IMR-90 (cell line): ENCODE measurements around the gene STX4. TPM values are rescaled to one million over a fixed set of nuclear protein-coding genes. Genes with fewer than 3 reads are reported as not detected.

Experiments
- ATAC-seq: fragments of 200-7000 bp; cut with Tn5 transposase; 2 replicates; pipeline ENCODE4 v1.9.1; 2020; ENCODE audit warnings: low read depth, mild to moderate bottlenecking, moderate library complexity
- BruUV-seq: library from RNA; stranded (reverse); fragments of 400-500 nt; replicated peaks from 2 replicates; lab custom pipeline; 2021; lab: Mats Ljungman, UMichigan
- CTCF ChIA-PET: fragments of 300-600 bp; formaldehyde crosslinking; extraction: SDS; loops from one replicate; lab custom pipeline; 2021; ENCODE audit warnings: antibody characterized with exemption; lab: Yijun Ruan, JAX
- POLR2A ChIA-PET: fragments of 300-600 bp; sonication (Branson Sonifier 250); formaldehyde crosslinking; loops from one replicate; lab custom pipeline; 2022; ENCODE audit warnings: antibody characterized with exemption; ENCODE audit not compliant: unreplicated experiment; lab: Charles Lee
- DNase-seq: peaks from one replicate; pipeline ENCODE4 v3.0.0; 2013
- H2AFZ ChIP-seq: replicated peaks from 2 replicates; pipeline ENCODE3; 2013; ENCODE audit warnings: low read length, mild to moderate bottlenecking; ENCODE audit not compliant: poor library complexity
- H2AK5ac ChIP-seq: 2 replicates; pipeline ENCODE4 v1.6.1; 2013; ENCODE audit warnings: low read depth, low read length, inconsistent platforms
- H2AK9ac ChIP-seq: replicated peaks from 2 replicates; pipeline ENCODE3; 2013; ENCODE audit warnings: mild to moderate bottlenecking, low read depth, low read length, moderate library complexity; ENCODE audit not compliant: poor library complexity
- H2BK120ac ChIP-seq: 2 replicates; pipeline ENCODE4 v1.6.1; 2013; ENCODE audit warnings: low read depth, low read length, inconsistent platforms
- H2BK15ac ChIP-seq: 3 replicates; pipeline ENCODE4 v1.6.1; 2013; ENCODE audit warnings: low read depth, low read length, inconsistent platforms
- H2BK20ac ChIP-seq: 2 replicates; pipeline ENCODE4 v1.6.1; 2013; ENCODE audit warnings: low read depth, mild to moderate bottlenecking, inconsistent platforms, low read length, moderate library complexity
- H2BK5ac ChIP-seq: 2 replicates; pipeline ENCODE4 v1.6.1; 2013; ENCODE audit warnings: mild to moderate bottlenecking, low read depth, low read length, inconsistent platforms; ENCODE audit not compliant: poor library complexity, severe bottlenecking
- H3K14ac ChIP-seq: replicated peaks from 2 replicates; pipeline ENCODE4 v1.6.1; 2013; ENCODE audit warnings: low read depth, low read length, inconsistent platforms
- H3K18ac ChIP-seq: 2 replicates; pipeline ENCODE4 v1.6.1; 2013; ENCODE audit warnings: low read depth, low read length, control low read depth
- H3K23ac ChIP-seq: 2 replicates; pipeline ENCODE4 v1.6.1; 2013; ENCODE audit warnings: low read depth, low read length, inconsistent platforms
- H3K27ac ChIP-seq: 2 replicates; pipeline ENCODE4 v1.5.1; 2013; ENCODE audit warnings: mild to moderate bottlenecking, control low read depth, low read length; ENCODE audit not compliant: insufficient read depth
- H3K27me3 ChIP-seq: 2 replicates; pipeline ENCODE4 v1.6.1; 2013; ENCODE audit warnings: low read length; ENCODE audit not compliant: control insufficient read depth, insufficient read depth
- H3K36me3 ChIP-seq: 2 replicates; pipeline ENCODE4 v1.6.1; 2013; ENCODE audit warnings: low read length, mixed read lengths; ENCODE audit not compliant: control insufficient read depth, insufficient read depth
- H3K4ac ChIP-seq: 2 replicates; pipeline ENCODE4 v1.6.1; 2013; ENCODE audit warnings: low read depth, low read length, inconsistent platforms
- H3K4me1 ChIP-seq: 2 replicates; pipeline ENCODE4 v1.6.1; 2013; ENCODE audit warnings: low read length, mixed read lengths; ENCODE audit not compliant: control insufficient read depth, insufficient read depth
- H3K4me2 ChIP-seq: 2 replicates; pipeline ENCODE4 v1.6.1; 2013; ENCODE audit warnings: low read depth, mild to moderate bottlenecking, control low read depth, low read length, moderate library complexity
- H3K4me3 ChIP-seq: 2 replicates; pipeline ENCODE4 v1.5.1; 2013; ENCODE audit warnings: low read depth, mild to moderate bottlenecking, control low read depth, low read length, moderate library complexity; ENCODE audit not compliant: insufficient read depth
- H3K56ac ChIP-seq: 2 replicates; pipeline ENCODE4 v1.6.1; 2013; ENCODE audit warnings: low read length, inconsistent platforms; ENCODE audit not compliant: insufficient read depth; ENCODE audit errors: extremely low read depth
- H3K79me1 ChIP-seq, 2 experiments: 2 replicates each; pipeline ENCODE4 v1.6.1; 2013; ENCODE audit warnings: low read length in 2 of 2, inconsistent platforms in 1 of 2, low read depth in 1 of 2
- H3K9ac ChIP-seq: 2 replicates; pipeline ENCODE4 v1.6.1; 2013; ENCODE audit warnings: low read depth, low read length, control low read depth
- H3K9me1 ChIP-seq: 2 replicates; pipeline ENCODE4 v1.6.1; 2013; ENCODE audit warnings: low read length, inconsistent platforms; ENCODE audit not compliant: insufficient read depth
- H3K9me3 ChIP-seq: 2 replicates; pipeline ENCODE4 v1.6.1; 2013; ENCODE audit warnings: low read length; ENCODE audit not compliant: control insufficient read depth, insufficient read depth
- H4K20me1 ChIP-seq: 2 replicates; pipeline ENCODE4 v1.6.1; 2013; ENCODE audit warnings: low read length, inconsistent platforms; ENCODE audit not compliant: insufficient read depth
- H4K5ac ChIP-seq: 2 replicates; pipeline ENCODE4 v1.6.1; 2013; ENCODE audit warnings: mild to moderate bottlenecking, low read depth, low read length, control low read depth
- H4K8ac ChIP-seq, 2 experiments: 2 replicates each; pipeline ENCODE4 v1.6.1; 2013; ENCODE audit warnings: low read depth in 2 of 2, low read length in 2 of 2, control low read depth in 1 of 2, inconsistent platforms in 1 of 2
- H4K91ac ChIP-seq: 2 replicates; pipeline ENCODE4 v1.6.1; 2013; ENCODE audit warnings: low read depth, low read length, inconsistent platforms; ENCODE audit not compliant: insufficient read depth
- BHLHE40 ChIP-seq: fragments of 150-350 bp; IDR thresholded peaks from 2 replicates; pipeline ENCODE4 v1.6.1; 2016; ENCODE audit warnings: mild to moderate bottlenecking, low read depth, low read length
- CEBPB ChIP-seq: IDR thresholded peaks from 2 replicates; pipeline ENCODE4 v1.6.1; 2012; ENCODE audit warnings: low read depth, low read length, improper control_type of control experiment
- CHD1 ChIP-seq: IDR thresholded peaks from 2 replicates; pipeline ENCODE4 v1.6.1; 2012; ENCODE audit warnings: low read depth, low read length, improper control_type of control experiment
- CTCF ChIP-seq: conservative IDR thresholded peaks from 2 replicates; pipeline ENCODE4 v1.5.1; 2012; ENCODE audit warnings: mild to moderate bottlenecking, low read depth, low read length, improper control_type of control experiment
- FOS ChIP-seq: fragments of 150-350 bp; IDR thresholded peaks from 2 replicates; pipeline ENCODE4 v1.6.1; 2016; ENCODE audit warnings: low read depth, low read length
- MAFK ChIP-seq: IDR thresholded peaks from 2 replicates; pipeline ENCODE4 v1.6.1; 2012; ENCODE audit warnings: low read depth, low read length, improper control_type of control experiment
- MAZ ChIP-seq: IDR thresholded peaks from 2 replicates; pipeline ENCODE4 v1.6.1; 2012; ENCODE audit warnings: low read depth, mild to moderate bottlenecking, low read length, improper control_type of control experiment, moderate library complexity, borderline replicate concordance
- NFE2L2 ChIP-seq: fragments of 150-350 bp; IDR thresholded peaks from 2 replicates; pipeline ENCODE4 v1.6.1; 2016; ENCODE audit warnings: low read depth, mild to moderate bottlenecking, low read length
- POLR2A ChIP-seq: IDR thresholded peaks from 2 replicates; pipeline ENCODE4 v1.6.1; 2012; ENCODE audit warnings: mild to moderate bottlenecking, low read depth, low read length
- RAD21 ChIP-seq: IDR thresholded peaks from 2 replicates; pipeline ENCODE4 v1.6.1; 2012; ENCODE audit warnings: low read length, improper control_type of control experiment
- RCOR1 ChIP-seq: IDR thresholded peaks from 2 replicates; pipeline ENCODE4 v1.6.1; 2012; ENCODE audit warnings: mild to moderate bottlenecking, low read length, improper control_type of control experiment; ENCODE audit not compliant: insufficient replicate concordance
- SMC3 ChIP-seq: fragments of 150-350 bp; IDR thresholded peaks from 2 replicates; pipeline ENCODE4 v1.6.1; 2016; ENCODE audit warnings: low read depth, mild to moderate bottlenecking, antibody characterized with exemption, low read length, moderate library complexity
- USF2 ChIP-seq: fragments of 150-350 bp; IDR thresholded peaks from 2 replicates; pipeline ENCODE4 v1.6.1; 2017; ENCODE audit warnings: mild to moderate bottlenecking, antibody characterized with exemption, low read length, low read depth
- WGBS, 2 experiments: methylation state at CpG; one replicate each; pipeline versions ENCODE4 v1.1.5 to v1.1.7; 2013; ENCODE audit warnings: missing lambda C conversion rate in 2 of 2; ENCODE audit not compliant: insufficient read length in 1 of 2; ENCODE audit errors: extremely low coverage in 2 of 2; 5-methylcytosine and 5-hydroxymethylcytosine counted together
- dilution Hi-C: fragments of 300-500 bp; cut with HindIII; formaldehyde crosslinking; loops from one replicate; pipeline ENCODE4 v1.14.3; 2018; ENCODE audit warnings: low sequenced_read_pairs; ENCODE audit not compliant: unreplicated experiment
- in situ Hi-C: fragments of 300-500 bp; cut with MboI; formaldehyde crosslinking; loops from 3 replicates; pipeline ENCODE4 v1.14.3; 2019; ENCODE audit warnings: low sequenced_read_pairs, inconsistent platforms, mixed read lengths
- intact Hi-C: fragments of 100-400 bp; cut with micrococcal nuclease; formaldehyde crosslinking; loops from 2 replicates; pipeline ENCODE4 v1.10.0; 2022
- polyA plus RNA-seq, 3 experiments: library from polyadenylated mRNA; depleted of rRNA; stranded (reverse); fragments of >200 nt; gene quantifications; 2 replicates each; pipeline ENCODE4 v1.2.3, GENCODE V29; 2012; ENCODE audit warnings: low replicate concordance in 1 of 3
- total RNA-seq: library from RNA; depleted of rRNA; stranded (reverse); fragments of >200 nt; gene quantifications from 2 replicates; pipeline ENCODE4 v1.2.3, GENCODE V29; 2012

The STX4 gene
- total and polyA plus RNA-seq, 2 of the 4 experiments (the other 2 are of a cell fraction) = 23.5 to 67.9 TPM

- no peak overlapping the region for H2BK15ac ChIP-seq
- in situ Hi-C loops (loop anchor here (10.0 to 25.0 kb wide), 3 partner anchors 101 to 881 kb away; partner anchors contain the start of gene PRSS53), intact Hi-C loops (loop anchor here (2.0 kb wide), 1 partner anchor 111 kb away; the partner anchor contains the start of gene VKORC1), dilution Hi-C loops (no loop called here)
- no peaks in the 10 kb centered on the region for H4K20me1 ChIP-seq
- ChIA-PET CTCF (interaction anchor here (0.5 to 1.0 kb wide), 5 partner anchors 14 to 890 kb away, joined by 3 to 4 read pairs (median 3); partner anchors contain the start of gene ZNF267), POLR2A (interaction anchor here (1.0 to 1.6 kb wide), 2 partner anchors 89 to 158 kb away, joined by 3 to 6 read pairs; partner anchors contain the start of genes ZNF646 and ZNF668)
- no peak overlapping the region for H2BK5ac ChIP-seq
- no peaks in the 10 kb centered on the region for H3K9me3 ChIP-seq
- no peak overlapping the region for H3K27ac ChIP-seq
- H2BK20ac ChIP-seq = no peak overlapping the region
- H3K4me2 ChIP-seq = no peak overlapping the region
- no peak for TF ChIP-seq MAZ
- TF ChIP-seq CTCF = no peak
- no peak for TF ChIP-seq POLR2A
- TF ChIP-seq BHLHE40 = no peak
- TF ChIP-seq FOS = no peak
- TF ChIP-seq CHD1 = no peak
- TF ChIP-seq USF2 = no peak
- TF ChIP-seq MAFK = no peak
- TF ChIP-seq RAD21 = no peak
- TF ChIP-seq RCOR1 = no peak
- no peak for TF ChIP-seq SMC3
- TF ChIP-seq NFE2L2 = no peak
- no peak for TF ChIP-seq CEBPB
- H3K27me3 ChIP-seq = no peaks in the 10 kb centered on the region
- no peak overlapping the region for H4K91ac ChIP-seq
- DNase-seq (no peak), ATAC-seq (no peak)
- H4K5ac ChIP-seq = no peak overlapping the region
- H2AFZ ChIP-seq = no peak overlapping the region
- H3K9me1 ChIP-seq = no peaks in the 10 kb centered on the region; the same call in none of the 2 replicates
- BruUV-seq = no TSS peak
- H3K36me3 ChIP-seq = peaks cover 38% of the 10 kb centered on the region
- H2AK9ac ChIP-seq = no peak overlapping the region
- WGBS, 2 experiments = 100% methylated on average over 3 of the region's 14 CpGs; no CpG with 5 or more reads in 1 of the 2 experiments
- no peak overlapping the region for H2BK120ac ChIP-seq
- H3K14ac ChIP-seq = no peak overlapping the region
- no peak overlapping the region for H3K4ac ChIP-seq
- H2AK5ac ChIP-seq = no peak overlapping the region
- no peak overlapping the region for H3K9ac ChIP-seq
- H4K8ac ChIP-seq = no peak overlapping the region
- H3K56ac ChIP-seq = no peak overlapping the region
- H3K79me1 ChIP-seq = peaks cover 0 to 16% of the 10 kb centered on the region in 2 experiments; a peak in 2 of 4 replicates
- no peak overlapping the region for H3K23ac ChIP-seq
- H3K18ac ChIP-seq = no peak overlapping the region
- no peak overlapping the region for H3K4me3 ChIP-seq
- peaks cover 8% of the 10 kb centered on the region for H3K4me1 ChIP-seq
Measured at GRCh38 chr16:30983898-30984610, 49.3 kb upstream of the STX4 start.
